GM23338 (cell line): ENCODE results near the gene MYT1. TPM values are rescaled to one million over a fixed set of nuclear protein-coding genes. Genes with fewer than 3 reads are reported as not detected.

ENCODE experiments used
- ATAC-seq: fragments of 200-7000 bp; cut with Tn5 transposase; 3 replicates; pipeline ENCODE4 v1.9.1; 2020
- DNase-seq: peaks from one replicate; pipeline ENCODE4 v3.0.0-alpha.2; 2015; ENCODE audit warnings: low spot score
- H2AFZ ChIP-seq: fragments of 200-600 bp; sonication (generic); 2 replicates; pipeline ENCODE4 v1.8.0; 2016; ENCODE audit warnings: antibody characterized with exemption, mild to moderate bottlenecking, moderate library complexity
- H3F3A ChIP-seq: fragments of 200-600 bp; sonication (generic); replicated peaks from 2 replicates; pipeline ENCODE4 v1.8.0; 2017; ENCODE audit warnings: antibody characterized with exemption, mixed run types, low read depth
- H3K27ac ChIP-seq: fragments of 200-600 bp; sonication (generic); 2 replicates; pipeline ENCODE4 v1.6.1; 2016; ENCODE audit warnings: low read depth
- H3K27me3 ChIP-seq: fragments of 200-600 bp; sonication (generic); 2 replicates; pipeline ENCODE4 v1.8.0; 2016; ENCODE audit warnings: mild to moderate bottlenecking, mixed run types, moderate library complexity; ENCODE audit not compliant: insufficient read depth
- H3K36me3 ChIP-seq: fragments of 200-600 bp; sonication (generic); 2 replicates; pipeline ENCODE4 v1.8.0; 2016; ENCODE audit warnings: mild to moderate bottlenecking; ENCODE audit not compliant: insufficient read depth
- H3K4me1 ChIP-seq: fragments of 200-600 bp; sonication (generic); 2 replicates; pipeline ENCODE4 v1.8.0; 2016; ENCODE audit warnings: mild to moderate bottlenecking, moderate library complexity; ENCODE audit not compliant: insufficient read depth
- H3K4me2 ChIP-seq: fragments of 200-600 bp; sonication (generic); 2 replicates; pipeline ENCODE4 v1.7.1; 2017; ENCODE audit warnings: mixed run types
- H3K4me3 ChIP-seq: fragments of 200-600 bp; sonication (generic); 2 replicates; pipeline ENCODE4 v1.6.1; 2016; ENCODE audit warnings: mixed run types
- H3K79me2 ChIP-seq: fragments of 200-600 bp; sonication (generic); replicated peaks from 2 replicates; pipeline ENCODE4 v1.8.0; 2017; ENCODE audit warnings: mild to moderate bottlenecking; ENCODE audit not compliant: insufficient read depth
- H3K9me2 ChIP-seq: fragments of 200-600 bp; sonication (generic); 2 replicates; pipeline ENCODE4 v1.8.0; 2017; ENCODE audit not compliant: insufficient read depth
- H4K20me1 ChIP-seq: fragments of 200-600 bp; sonication (generic); replicated peaks from 2 replicates; pipeline ENCODE4 v1.8.0; 2017; ENCODE audit warnings: mild to moderate bottlenecking; ENCODE audit not compliant: insufficient read depth
- H3K27ac Mint-ChIP-seq: 2 replicates; pipeline ENCODE4 v1.8.0; 2020; ENCODE audit warnings: inconsistent platforms, mild to moderate bottlenecking, moderate library complexity, mixed read lengths
- H3K27me3 Mint-ChIP-seq: 3 replicates; pipeline ENCODE4 v1.8.0; 2022; ENCODE audit warnings: low read depth, mild to moderate bottlenecking, moderate library complexity, mixed read lengths, inconsistent platforms; ENCODE audit not compliant: insufficient read depth, poor library complexity
- H3K36me3 Mint-ChIP-seq: 3 replicates; pipeline ENCODE4 v1.8.0; 2021; ENCODE audit warnings: low read depth, mild to moderate bottlenecking, inconsistent platforms, moderate library complexity, mixed read lengths
- H3K4me1 Mint-ChIP-seq: 3 replicates; pipeline ENCODE4 v1.8.0; 2020; ENCODE audit warnings: mild to moderate bottlenecking, inconsistent platforms, mixed read lengths
- H3K4me3 Mint-ChIP-seq: 3 replicates; pipeline ENCODE4 v1.8.0; 2021; ENCODE audit warnings: moderate library complexity, mild to moderate bottlenecking, inconsistent platforms, mixed read lengths
- H3K9me3 Mint-ChIP-seq: 3 replicates; pipeline ENCODE4 v1.8.0; 2020; ENCODE audit warnings: moderate library complexity, mild to moderate bottlenecking, inconsistent platforms, mixed read lengths
- CTCF ChIP-seq, 2 experiments: fragments of 200-600 bp in 1 of 2; sonication (generic) in 1 of 2; conservative IDR thresholded peaks; 2 replicates each; pipeline versions ENCODE4 v1.5.1 to v1.6.1; 2016 to 2017; ENCODE audit warnings: antibody characterized with exemption in 2 of 2, low read depth in 2 of 2, mild to moderate bottlenecking in 2 of 2, moderate library complexity in 1 of 2
- EZH2 ChIP-seq: fragments of 200-600 bp; sonication (generic); IDR thresholded peaks from one replicate; pipeline ENCODE4 v1.8.0; 2017; ENCODE audit warnings: antibody characterized with exemption, mild to moderate bottlenecking, low read depth; ENCODE audit not compliant: unreplicated experiment
- EZH2phosphoT487 ChIP-seq: fragments of 200-600 bp; sonication (generic); IDR thresholded peaks from one replicate; pipeline ENCODE4 v1.8.1; 2018; ENCODE audit warnings: antibody characterized with exemption; ENCODE audit not compliant: unreplicated experiment
- JUNB ChIP-seq: IDR thresholded peaks from one replicate; pipeline ENCODE4 v1.6.1; 2016; ENCODE audit warnings: antibody characterized with exemption; ENCODE audit not compliant: unreplicated experiment
- NANOG ChIP-seq: IDR thresholded peaks from 2 replicates; pipeline ENCODE4 v1.6.1; 2016; ENCODE audit warnings: antibody characterized with exemption, borderline replicate concordance
- POLR2AphosphoS5 ChIP-seq: IDR thresholded peaks from 2 replicates; pipeline ENCODE4 v1.6.1; 2016; ENCODE audit warnings: antibody characterized with exemption, low read depth
- STAT1 ChIP-seq: IDR thresholded peaks from one replicate; pipeline ENCODE4 v1.6.1; 2016; ENCODE audit warnings: antibody characterized with exemption; ENCODE audit not compliant: unreplicated experiment
- ZNF114 ChIP-seq: fragments of 250-450 bp; sonication (Bioruptor Pico); IDR thresholded peaks from 2 replicates; pipeline ENCODE4 v1.5.0; 2020; ENCODE audit warnings: mild to moderate bottlenecking, moderate library complexity
- ZNF331 ChIP-seq: fragments of 250-450 bp; sonication (Bioruptor Pico); IDR thresholded peaks from 2 replicates; pipeline ENCODE4 v1.5.0; 2020; ENCODE audit warnings: low read depth, mild to moderate bottlenecking, moderate library complexity
- ZNF462 ChIP-seq: fragments of 250-450 bp; sonication (Bioruptor Pico); IDR thresholded peaks from 2 replicates; pipeline ENCODE4 v1.5.0; 2020; ENCODE audit warnings: mild to moderate bottlenecking, moderate library complexity
- polyA plus RNA-seq: library from polyadenylated mRNA; unstranded; fragments of >200 nt; fragmentation: Nextera tagmentation; extraction: Ambion mirVana; gene quantifications from 2 replicates; pipeline ENCODE4 v1.2.1, GENCODE V29; 2016
- total RNA-seq: library from RNA; depleted of rRNA; stranded (reverse); fragments of >200 nt; shearing (Covaris generic); gene quantifications from 2 replicates; pipeline ENCODE4 v1.2.3, GENCODE V29; 2014
- TF ChIP-seq, protein P1 (sequence below): IDR thresholded peaks from one replicate; pipeline ENCODE4 v1.6.1; 2018; ENCODE audit warnings: antibody characterized with exemption; ENCODE audit not compliant: unreplicated experiment

Gene MYT1
- total and polyA plus RNA-seq, 2 experiments from 2014 or later: 0.83 to 1.6 TPM

DNA sequence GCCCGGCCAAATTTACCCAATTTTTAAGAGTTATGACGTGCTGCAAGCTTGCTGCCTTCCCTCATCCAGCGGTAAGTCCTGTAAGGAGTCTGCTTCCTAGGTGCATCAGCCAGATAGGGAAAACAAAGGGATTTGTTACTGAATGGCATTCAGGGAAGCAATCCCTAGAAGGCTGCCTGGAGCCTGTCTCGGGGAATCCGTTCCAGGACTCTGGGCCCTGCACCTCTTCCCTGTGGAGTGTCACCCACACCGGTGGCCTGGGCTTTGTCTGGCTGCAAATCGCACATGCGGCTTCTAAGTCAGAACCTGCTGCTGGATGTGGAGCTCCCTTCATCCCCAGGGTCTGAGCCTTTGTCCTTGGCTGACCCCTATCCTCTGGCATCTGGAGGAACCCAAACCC is 7.0 kb downstream of the MYT1 start (continued):
- TF ChIP-seq ZNF331 (CRISPR knock-in tag): no peak
- no peak for TF ChIP-seq POLR2AphosphoS5
- TF ChIP-seq NANOG: no peak
- no peak for TF ChIP-seq EZH2phosphoT487
- TF ChIP-seq CTCF (conservative IDR thresholded peaks at IDR 0.05; ENCODE audit: low read depth in 2 of 2): no peak

GRCh38 chr20:64173116-64173515 is 8.9 kb downstream of the MYT1 start:
- Histone ChIP-seq H3K4me2 (no peak overlapping the region), H3K36me3 (no peaks in the 10 kb centered on the region), H3K79me2 (no peaks in the 10 kb centered on the region), H3K4me3 (no peak overlapping the region), H2AFZ (no peak overlapping the region), H3K9me2 (no peaks in the 10 kb centered on the region), H3F3A (no peaks in the 10 kb centered on the region), H4K20me1 (no peaks in the 10 kb centered on the region), H3K27ac (no peak overlapping the region), H3K27me3 (0 out of 2 replicates have a peak, but pooled peaks cover 7% of the 10 kb centered on the region), H3K4me1 (peaks cover 18% of the 10 kb centered on the region; the same call in 1 of the 2 replicates)
- H3K36me3 Mint-ChIP-seq: peaks cover 3% of the 10 kb centered on the region; the same call in 1 of the 3 replicates
- H3K27me3 Mint-ChIP-seq: peaks cover 30% of the 10 kb centered on the region
- H3K9me3 Mint-ChIP-seq: peaks cover 4% of the 10 kb centered on the region; the same call in 2 of the 3 replicates
- H3K27ac Mint-ChIP-seq: no peak overlapping the region
- H3K4me1 Mint-ChIP-seq: peaks cover 24% of the 10 kb centered on the region
- no peak overlapping the region for H3K4me3 Mint-ChIP-seq
- ATAC-seq (no peak), DNase-seq (no peak)
- TF ChIP-seq ZNF462 (CRISPR knock-in tag) (no peak), POLR2AphosphoS5 (no peak), STAT1 (no peak), JUNB (no peak), CTCF (conservative IDR thresholded peaks at IDR 0.05; ENCODE audit: low read depth in 2 of 2) (no peak), EZH2 (no peak), ZNF114 (CRISPR knock-in tag) (no peak)
- TF ChIP-seq, protein P1, sequence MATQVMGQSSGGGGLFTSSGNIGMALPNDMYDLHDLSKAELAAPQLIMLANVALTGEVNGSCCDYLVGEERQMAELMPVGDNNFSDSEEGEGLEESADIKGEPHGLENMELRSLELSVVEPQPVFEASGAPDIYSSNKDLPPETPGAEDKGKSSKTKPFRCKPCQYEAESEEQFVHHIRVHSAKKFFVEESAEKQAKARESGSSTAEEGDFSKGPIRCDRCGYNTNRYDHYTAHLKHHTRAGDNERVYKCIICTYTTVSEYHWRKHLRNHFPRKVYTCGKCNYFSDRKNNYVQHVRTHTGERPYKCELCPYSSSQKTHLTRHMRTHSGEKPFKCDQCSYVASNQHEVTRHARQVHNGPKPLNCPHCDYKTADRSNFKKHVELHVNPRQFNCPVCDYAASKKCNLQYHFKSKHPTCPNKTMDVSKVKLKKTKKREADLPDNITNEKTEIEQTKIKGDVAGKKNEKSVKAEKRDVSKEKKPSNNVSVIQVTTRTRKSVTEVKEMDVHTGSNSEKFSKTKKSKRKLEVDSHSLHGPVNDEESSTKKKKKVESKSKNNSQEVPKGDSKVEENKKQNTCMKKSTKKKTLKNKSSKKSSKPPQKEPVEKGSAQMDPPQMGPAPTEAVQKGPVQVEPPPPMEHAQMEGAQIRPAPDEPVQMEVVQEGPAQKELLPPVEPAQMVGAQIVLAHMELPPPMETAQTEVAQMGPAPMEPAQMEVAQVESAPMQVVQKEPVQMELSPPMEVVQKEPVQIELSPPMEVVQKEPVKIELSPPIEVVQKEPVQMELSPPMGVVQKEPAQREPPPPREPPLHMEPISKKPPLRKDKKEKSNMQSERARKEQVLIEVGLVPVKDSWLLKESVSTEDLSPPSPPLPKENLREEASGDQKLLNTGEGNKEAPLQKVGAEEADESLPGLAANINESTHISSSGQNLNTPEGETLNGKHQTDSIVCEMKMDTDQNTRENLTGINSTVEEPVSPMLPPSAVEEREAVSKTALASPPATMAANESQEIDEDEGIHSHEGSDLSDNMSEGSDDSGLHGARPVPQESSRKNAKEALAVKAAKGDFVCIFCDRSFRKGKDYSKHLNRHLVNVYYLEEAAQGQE: no peak
